HG02623 (cell line): Measurements from ENCODE around the gene ZFX.
"Not testable (repeated sequence)": the region's sequence is repeated elsewhere in the genome, so short reads cannot be mapped to it uniquely, and the experiment has no call there.

ENCODE experiments used
- ATAC-seq: cut with Tn5 transposase; IDR thresholded peaks from one replicate; pipeline ENCODE4 v1.9.1; 2021; ENCODE audit warnings: moderate library complexity; ENCODE audit not compliant: unreplicated experiment

ZFX gene

GRCh38 chrX:24151513-24151912, 2.0 kb downstream of the ZFX start:
- no peak for ATAC-seq

GRCh38 chrX:24153178-24153795, 3.8 kb downstream of the ZFX start:
- ATAC-seq: no peak

GRCh38 chrX:24153796-24154189, 4.3 kb downstream of the ZFX start:
- ATAC-seq: no peak

- no peak for ATAC-seq
These were observed 5.0 kb downstream of the ZFX start for GRCh38 chrX:24154490-24155034.

- ATAC-seq: not testable (repeated sequence)
These were observed 6.2 kb downstream of the ZFX start for GRCh38 chrX:24155747-24156146.

GRCh38 chrX:24156177-24156576, 6.6 kb downstream of the ZFX start:
- ATAC-seq: no peak

- no peak for ATAC-seq
These were observed 9.4 kb downstream of the ZFX start for GRCh38 chrX:24158881-24159280.

GRCh38 chrX:24166078-24166477, 16.5 kb downstream of the ZFX start:
- ATAC-seq: no peak

GRCh38 chrX:24167719-24168472, 18.4 kb downstream of the ZFX start:
- ATAC-seq: no peak

GRCh38 chrX:24168807-24169206, 19.3 kb downstream of the ZFX start:
- peak; percentile 75 for ATAC-seq

- peak; percentile 76 for ATAC-seq
These were observed 19.7 kb downstream of the ZFX start for GRCh38 chrX:24169211-24169610.

- ATAC-seq: no peak
These were observed 23.8 kb downstream of the ZFX start for GRCh38 chrX:24173115-24173847.

GRCh38 chrX:24175276-24175675, 25.7 kb downstream of the ZFX start:
- no peak for ATAC-seq

GRCh38 chrX:24178441-24178840, 28.9 kb downstream of the ZFX start:
- ATAC-seq: no peak

- ATAC-seq: no peak
These were observed 34.5 kb downstream of the ZFX start for GRCh38 chrX:24184018-24184417.

- ATAC-seq: no peak
These were observed 37.0 kb downstream of the ZFX start for GRCh38 chrX:24186483-24186882.

- ATAC-seq: no peak
These were observed 37.5 kb downstream of the ZFX start for GRCh38 chrX:24186986-24187385.

GRCh38 chrX:24189490-24189889, 40.0 kb downstream of the ZFX start:
- ATAC-seq: no peak

- ATAC-seq: no peak
These were observed 41.1 kb downstream of the ZFX start for GRCh38 chrX:24190500-24191156.

GRCh38 chrX:24196509-24196908, 47.0 kb downstream of the ZFX start:
- no peak for ATAC-seq

- no peak for ATAC-seq
These were observed 48.6 kb downstream of the ZFX start for GRCh38 chrX:24198101-24198500.
